ENCODE data around the gene FXYD2.

DNA sequence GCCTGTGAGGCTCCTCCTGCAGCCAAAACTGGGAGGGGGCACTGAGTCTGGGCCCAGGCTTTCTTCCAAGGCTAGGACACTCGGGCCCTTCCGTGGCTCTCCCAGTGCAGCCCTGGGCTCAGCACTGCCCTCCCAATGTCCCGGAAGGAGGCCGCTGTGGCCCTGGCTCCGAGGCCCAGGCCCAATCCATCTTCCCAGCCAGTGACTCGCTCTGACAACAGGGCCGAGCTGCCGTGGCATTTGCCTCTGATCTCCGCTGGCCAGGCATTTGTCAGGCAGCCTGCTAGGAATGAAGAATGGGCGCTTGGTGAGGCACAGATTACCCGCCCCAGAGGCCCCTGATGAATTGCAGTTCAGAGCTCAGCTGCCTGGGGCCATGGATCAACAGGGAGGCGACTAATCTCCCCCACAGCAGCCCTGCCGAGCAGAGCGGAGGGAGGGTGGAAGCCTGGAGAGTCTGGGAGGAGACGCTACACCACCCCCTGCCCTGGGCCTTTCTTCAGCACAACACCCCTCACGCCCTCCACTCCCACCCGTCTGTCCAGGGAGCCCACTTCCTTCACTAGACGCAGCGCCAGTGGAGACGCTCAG lies 8.3 kb downstream of the FXYD2 start:
- TF ChIP-seq, protein P1, sequence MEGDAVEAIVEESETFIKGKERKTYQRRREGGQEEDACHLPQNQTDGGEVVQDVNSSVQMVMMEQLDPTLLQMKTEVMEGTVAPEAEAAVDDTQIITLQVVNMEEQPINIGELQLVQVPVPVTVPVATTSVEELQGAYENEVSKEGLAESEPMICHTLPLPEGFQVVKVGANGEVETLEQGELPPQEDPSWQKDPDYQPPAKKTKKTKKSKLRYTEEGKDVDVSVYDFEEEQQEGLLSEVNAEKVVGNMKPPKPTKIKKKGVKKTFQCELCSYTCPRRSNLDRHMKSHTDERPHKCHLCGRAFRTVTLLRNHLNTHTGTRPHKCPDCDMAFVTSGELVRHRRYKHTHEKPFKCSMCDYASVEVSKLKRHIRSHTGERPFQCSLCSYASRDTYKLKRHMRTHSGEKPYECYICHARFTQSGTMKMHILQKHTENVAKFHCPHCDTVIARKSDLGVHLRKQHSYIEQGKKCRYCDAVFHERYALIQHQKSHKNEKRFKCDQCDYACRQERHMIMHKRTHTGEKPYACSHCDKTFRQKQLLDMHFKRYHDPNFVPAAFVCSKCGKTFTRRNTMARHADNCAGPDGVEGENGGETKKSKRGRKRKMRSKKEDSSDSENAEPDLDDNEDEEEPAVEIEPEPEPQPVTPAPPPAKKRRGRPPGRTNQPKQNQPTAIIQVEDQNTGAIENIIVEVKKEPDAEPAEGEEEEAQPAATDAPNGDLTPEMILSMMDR (IDR thresholded peaks at IDR 0.05), result no peak
- TF ChIP-seq POLR2AphosphoS5 (IDR thresholded peaks at IDR 0.05; ENCODE audit: low read depth, low read length), result no peak
- TF ChIP-seq, protein P2, sequence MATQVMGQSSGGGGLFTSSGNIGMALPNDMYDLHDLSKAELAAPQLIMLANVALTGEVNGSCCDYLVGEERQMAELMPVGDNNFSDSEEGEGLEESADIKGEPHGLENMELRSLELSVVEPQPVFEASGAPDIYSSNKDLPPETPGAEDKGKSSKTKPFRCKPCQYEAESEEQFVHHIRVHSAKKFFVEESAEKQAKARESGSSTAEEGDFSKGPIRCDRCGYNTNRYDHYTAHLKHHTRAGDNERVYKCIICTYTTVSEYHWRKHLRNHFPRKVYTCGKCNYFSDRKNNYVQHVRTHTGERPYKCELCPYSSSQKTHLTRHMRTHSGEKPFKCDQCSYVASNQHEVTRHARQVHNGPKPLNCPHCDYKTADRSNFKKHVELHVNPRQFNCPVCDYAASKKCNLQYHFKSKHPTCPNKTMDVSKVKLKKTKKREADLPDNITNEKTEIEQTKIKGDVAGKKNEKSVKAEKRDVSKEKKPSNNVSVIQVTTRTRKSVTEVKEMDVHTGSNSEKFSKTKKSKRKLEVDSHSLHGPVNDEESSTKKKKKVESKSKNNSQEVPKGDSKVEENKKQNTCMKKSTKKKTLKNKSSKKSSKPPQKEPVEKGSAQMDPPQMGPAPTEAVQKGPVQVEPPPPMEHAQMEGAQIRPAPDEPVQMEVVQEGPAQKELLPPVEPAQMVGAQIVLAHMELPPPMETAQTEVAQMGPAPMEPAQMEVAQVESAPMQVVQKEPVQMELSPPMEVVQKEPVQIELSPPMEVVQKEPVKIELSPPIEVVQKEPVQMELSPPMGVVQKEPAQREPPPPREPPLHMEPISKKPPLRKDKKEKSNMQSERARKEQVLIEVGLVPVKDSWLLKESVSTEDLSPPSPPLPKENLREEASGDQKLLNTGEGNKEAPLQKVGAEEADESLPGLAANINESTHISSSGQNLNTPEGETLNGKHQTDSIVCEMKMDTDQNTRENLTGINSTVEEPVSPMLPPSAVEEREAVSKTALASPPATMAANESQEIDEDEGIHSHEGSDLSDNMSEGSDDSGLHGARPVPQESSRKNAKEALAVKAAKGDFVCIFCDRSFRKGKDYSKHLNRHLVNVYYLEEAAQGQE (IDR thresholded peaks at IDR 0.05; ENCODE audit: insufficient read depth in 1 of 2, low read depth in 2 of 2, low read length in 1 of 2), result no peak
- no peak for TF ChIP-seq SIN3A (IDR thresholded peaks at IDR 0.05; ENCODE audit: borderline replicate concordance, insufficient read depth, low read depth, low read length)
